GM12892 (cell line): ENCODE data around the gene NUAK1.

Experiments used
- POLR2A ChIP-seq: IDR thresholded peaks from 2 replicates; pipeline ENCODE4 v1.6.1; 2011; ENCODE audit warnings: low read depth, low read length, control low read depth
- POLR2AphosphoS5 ChIP-seq: IDR thresholded peaks from 2 replicates; pipeline ENCODE4 v1.6.1; 2011; ENCODE audit warnings: low read depth, low read length, control low read depth
- TAF1 ChIP-seq: IDR thresholded peaks from 2 replicates; pipeline ENCODE4 v1.6.1; 2011; ENCODE audit warnings: low read depth, mild to moderate bottlenecking, control low read depth, low read length, borderline replicate concordance

DNA sequence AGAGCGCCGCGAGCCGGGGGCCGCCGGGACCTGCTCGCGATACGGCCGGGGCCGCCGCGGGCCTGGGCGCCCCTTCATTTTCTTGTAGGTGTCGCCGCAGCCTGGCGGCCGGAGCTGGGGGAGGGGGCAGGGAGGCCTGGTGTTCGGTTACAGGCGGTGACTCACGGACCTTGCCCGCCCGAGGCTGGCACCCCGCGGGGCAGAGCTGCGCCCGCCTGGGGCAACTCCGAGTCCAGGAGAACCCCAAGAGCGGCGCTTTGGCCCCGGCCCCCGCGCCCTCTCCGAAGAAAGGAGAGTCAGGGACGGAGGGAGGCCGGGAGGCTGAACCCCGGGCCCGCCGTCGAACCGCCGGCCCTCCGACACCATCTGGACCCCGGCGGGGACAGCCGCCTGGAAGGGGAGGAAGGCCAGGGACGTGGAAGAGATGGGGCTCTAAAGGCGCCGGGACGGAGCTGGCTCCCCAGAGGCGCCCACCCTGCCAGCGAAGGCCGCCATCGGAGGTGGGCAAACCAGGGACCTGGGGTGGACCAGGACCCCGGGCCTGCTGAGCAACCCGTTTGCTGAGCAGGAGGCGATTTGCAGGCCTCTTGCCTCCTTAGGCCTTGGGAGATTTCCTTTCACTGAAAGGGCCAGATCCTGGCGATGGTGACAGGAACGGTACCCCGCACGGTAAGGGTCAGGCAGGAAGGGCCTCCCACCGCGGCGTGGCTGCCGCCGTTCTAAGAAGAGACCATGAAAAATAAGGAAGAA lies 843 bp upstream of the NUAK1 start:
- no peak for TF ChIP-seq POLR2A
- no peak for TF ChIP-seq POLR2AphosphoS5
- no peak for TF ChIP-seq TAF1
